Measurements from ENCODE around the gene SLC31A1.
A peak's percentile ranks its signal among the peaks of the same experiment; 100 is the strongest.

The SLC31A1 gene

GRCh38 chr9:113266174-113266573, 44.8 kb downstream of the SLC31A1 start:
- no peak for TF ChIP-seq CTCF (IDR thresholded peaks at IDR 0.05; ENCODE audit: low read depth, low read length)
- Histone ChIP-seq H3K9me3 (ENCODE audit: severe bottlenecking) (no peaks in the 10 kb centered on the region), H3K36me3 (peaks cover 40% of the 10 kb centered on the region), H3K27ac (no peak overlapping the region; the same call in 1 of the 2 replicates), H3K27me3 (ENCODE audit: insufficient read depth, low read depth, severe bottlenecking) (no peaks in the 10 kb centered on the region), H3K4me3 (ENCODE audit: low read depth, low read length) (no peak overlapping the region)
- DNase-seq, result peak; percentile 54

- H3K36me3 ChIP-seq, result peaks cover 57% of the 10 kb centered on the region
- H3K27me3 ChIP-seq (ENCODE audit: insufficient read depth, low read depth, severe bottlenecking), result no peaks in the 10 kb centered on the region
- TF ChIP-seq CTCF (IDR thresholded peaks at IDR 0.05; ENCODE audit: low read depth, low read length), result no peak
- no peak for DNase-seq
- H3K9me3 ChIP-seq (ENCODE audit: severe bottlenecking), result no peaks in the 10 kb centered on the region
- no peak overlapping the region for H3K27ac ChIP-seq
- H3K4me3 ChIP-seq (ENCODE audit: low read depth, low read length), result no peak overlapping the region
Observed at GRCh38 chr9:113267911-113268566, 46.7 kb downstream of the SLC31A1 start.

- TF ChIP-seq CTCF (IDR thresholded peaks at IDR 0.05; ENCODE audit: low read depth, low read length), result no peak
- DNase-seq, result no peak
- Histone ChIP-seq H3K36me3 (peaks cover 60% of the 10 kb centered on the region), H3K27ac (no peak overlapping the region), H3K9me3 (ENCODE audit: severe bottlenecking) (no peaks in the 10 kb centered on the region), H3K27me3 (ENCODE audit: insufficient read depth, low read depth, severe bottlenecking) (no peaks in the 10 kb centered on the region), H3K4me3 (ENCODE audit: low read depth, low read length) (no peak overlapping the region)
Observed at GRCh38 chr9:113269355-113269754, 48.0 kb downstream of the SLC31A1 start.

GRCh38 chr9:113269871-113270270, 48.5 kb downstream of the SLC31A1 start:
- Histone ChIP-seq H3K27me3 (ENCODE audit: insufficient read depth, low read depth, severe bottlenecking) (no peaks in the 10 kb centered on the region), H3K9me3 (ENCODE audit: severe bottlenecking) (no peaks in the 10 kb centered on the region), H3K27ac (peak overlapping the region; percentile 13; the same call in 1 of the 2 replicates), H3K4me3 (ENCODE audit: low read depth, low read length) (no peak overlapping the region), H3K36me3 (peaks cover 60% of the 10 kb centered on the region)
- TF ChIP-seq CTCF (IDR thresholded peaks at IDR 0.05; ENCODE audit: low read depth, low read length), result no peak
- DNase-seq, result peak; percentile 50

GRCh38 chr9:113274474-113275156, 53.3 kb downstream of the SLC31A1 start:
- peak overlapping the region; percentile 91 for H3K27ac ChIP-seq
- no peaks in the 10 kb centered on the region for H3K27me3 ChIP-seq (ENCODE audit: insufficient read depth, low read depth, severe bottlenecking)
- TF ChIP-seq CTCF (IDR thresholded peaks at IDR 0.05; ENCODE audit: low read depth, low read length), result peak; percentile 56
- peak; percentile 51 for DNase-seq
- H3K36me3 ChIP-seq, result peaks cover 63% of the 10 kb centered on the region
- H3K9me3 ChIP-seq (ENCODE audit: severe bottlenecking), result no peaks in the 10 kb centered on the region
- peak overlapping the region; percentile 72 for H3K4me3 ChIP-seq (ENCODE audit: low read depth, low read length)
